Neural progenitor cell (in vitro differentiated cells): ENCODE measurements around the gene BAIAP2. TPM values are rescaled to one million over a fixed set of nuclear protein-coding genes. Genes with fewer than 3 reads are reported as not detected.
A peak's percentile ranks its signal among the peaks of the same experiment; 100 is the strongest.

Experiments
- DNase-seq: peaks from one replicate; pipeline ENCODE4 v3.0.0-alpha.2; 2016; ENCODE audit warnings: low spot score
- H2AFZ ChIP-seq: fragments of 200-600 bp; sonication (generic); replicated peaks from 2 replicates; pipeline ENCODE4 v1.6.1; 2016; ENCODE audit warnings: antibody characterized with exemption
- H3F3A ChIP-seq: fragments of 200-600 bp; sonication (generic); 2 replicates; pipeline ENCODE4 v1.6.1; 2016; ENCODE audit warnings: antibody characterized with exemption, low read depth
- H3K27ac ChIP-seq: fragments of 200-600 bp; sonication (generic); 2 replicates; pipeline ENCODE4 v1.5.1; 2016; ENCODE audit warnings: mild to moderate bottlenecking
- H3K27me3 ChIP-seq: fragments of 200-600 bp; sonication (generic); 2 replicates; pipeline ENCODE4 v1.6.1; 2016; ENCODE audit warnings: mild to moderate bottlenecking, moderate library complexity
- H3K36me3 ChIP-seq: fragments of 200-600 bp; sonication (generic); 2 replicates; pipeline ENCODE4 v1.5.1; 2016
- H3K4me1 ChIP-seq: fragments of 200-600 bp; sonication (generic); 2 replicates; pipeline ENCODE4 v1.6.1; 2016; ENCODE audit warnings: mixed run types
- H3K4me2 ChIP-seq: fragments of 200-600 bp; sonication (generic); 2 replicates; pipeline ENCODE4 v1.6.1; 2016
- H3K4me3 ChIP-seq: fragments of 200-600 bp; sonication (generic); 2 replicates; pipeline ENCODE4 v1.5.1; 2016
- H3K79me2 ChIP-seq: fragments of 200-600 bp; sonication (generic); 2 replicates; pipeline ENCODE4 v1.6.1; 2016; ENCODE audit warnings: low read depth
- H3K9ac ChIP-seq: fragments of 200-600 bp; sonication (generic); 2 replicates; pipeline ENCODE4 v1.6.1; 2016
- H3K9me3 ChIP-seq: fragments of 200-600 bp; sonication (generic); 2 replicates; pipeline ENCODE4 v1.5.1; 2016; ENCODE audit warnings: low read depth
- H4K20me1 ChIP-seq: fragments of 200-600 bp; sonication (generic); 2 replicates; pipeline ENCODE4 v1.6.1; 2016; ENCODE audit warnings: low read depth
- H3K27ac Mint-ChIP-seq: 3 replicates; pipeline ENCODE4 v1.8.0; 2021; ENCODE audit warnings: mixed read lengths
- H3K27me3 Mint-ChIP-seq: 2 replicates; pipeline ENCODE4 v1.8.0; 2022; ENCODE audit warnings: low read depth, mild to moderate bottlenecking, inconsistent platforms, moderate library complexity, mixed read lengths; ENCODE audit not compliant: insufficient read depth
- H3K36me3 Mint-ChIP-seq: 3 replicates; pipeline ENCODE4 v1.8.0; 2021; ENCODE audit warnings: mixed read lengths
- H3K4me1 Mint-ChIP-seq: 3 replicates; pipeline ENCODE4 v1.8.0; 2021; ENCODE audit warnings: mixed read lengths
- H3K4me3 Mint-ChIP-seq: 3 replicates; pipeline ENCODE4 v1.8.0; 2021; ENCODE audit warnings: mild to moderate bottlenecking, moderate library complexity, mixed read lengths
- H3K9me3 Mint-ChIP-seq: 3 replicates; pipeline ENCODE4 v1.8.0; 2020; ENCODE audit warnings: mixed read lengths
- EZH2 ChIP-seq: fragments of 200-600 bp; sonication (generic); IDR thresholded peaks from 2 replicates; pipeline ENCODE4 v1.6.1; 2017; ENCODE audit warnings: antibody characterized with exemption, mild to moderate bottlenecking, moderate library complexity
- EZH2phosphoT487 ChIP-seq: fragments of 200-600 bp; sonication (generic); IDR thresholded peaks from 2 replicates; pipeline ENCODE4 v1.6.1; 2017; ENCODE audit warnings: antibody characterized with exemption
- total RNA-seq: library from RNA; depleted of rRNA; stranded (reverse); fragments of >200 nt; gene quantifications from 2 replicates; pipeline ENCODE4 v1.2.3, GENCODE V29; 2015; ENCODE audit warnings: low replicate concordance
- TF ChIP-seq, protein P1 (sequence below): fragments of 200-600 bp; sonication (generic); IDR thresholded peaks from 2 replicates; pipeline ENCODE4 v1.5.1; 2017; ENCODE audit warnings: antibody characterized with exemption, mild to moderate bottlenecking

BAIAP2 gene
- total RNA-seq, 1 donor from 2014 or later: 15.6 TPM

DNA sequence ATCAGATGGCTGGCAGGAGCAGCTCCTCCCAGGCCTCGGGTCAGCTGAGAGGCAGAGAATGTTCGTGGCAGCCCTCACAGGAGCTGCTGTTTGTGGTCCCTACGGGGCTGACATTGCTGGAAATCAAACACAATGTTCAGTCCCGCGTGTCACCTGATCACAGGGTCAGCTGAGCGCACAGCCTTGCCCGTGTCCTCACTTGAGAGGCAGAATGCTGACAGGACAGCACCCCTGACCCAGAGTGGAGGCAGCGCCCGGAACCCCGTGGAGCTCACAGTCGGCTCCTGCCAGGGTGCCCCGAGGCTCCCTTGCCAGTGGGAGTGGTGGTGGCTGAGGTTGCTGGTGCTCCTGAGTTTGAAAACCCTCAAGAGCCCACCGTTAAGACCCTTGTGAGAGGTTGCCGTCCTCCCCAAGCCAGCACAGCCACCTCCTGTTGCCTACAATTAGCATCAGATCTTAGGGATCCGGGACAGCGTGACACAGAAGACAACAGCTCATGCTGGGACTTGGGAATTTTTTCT lies 47.0 kb upstream of the BAIAP2 start:
- H3K27me3 ChIP-seq: peaks cover 45% of the 10 kb centered on the region
- no peaks in the 10 kb centered on the region for H3K36me3 Mint-ChIP-seq
- H3K9me3 Mint-ChIP-seq: no peaks in the 10 kb centered on the region
- H3K4me2 ChIP-seq: no peak overlapping the region
- H3K4me3 ChIP-seq: no peak overlapping the region
- no peaks in the 10 kb centered on the region for H3K9me3 ChIP-seq
- H3F3A ChIP-seq: peaks cover 3% of the 10 kb centered on the region
- no peak for DNase-seq
- H3K36me3 ChIP-seq: no peaks in the 10 kb centered on the region
- no peak overlapping the region for H3K27ac ChIP-seq
- no peak overlapping the region for H3K9ac ChIP-seq
- no peak overlapping the region for H2AFZ ChIP-seq
- H3K79me2 ChIP-seq: no peaks in the 10 kb centered on the region
- peaks cover 6% of the 10 kb centered on the region for H3K4me1 ChIP-seq
- no peak for TF ChIP-seq EZH2phosphoT487
- TF ChIP-seq, protein P1, sequence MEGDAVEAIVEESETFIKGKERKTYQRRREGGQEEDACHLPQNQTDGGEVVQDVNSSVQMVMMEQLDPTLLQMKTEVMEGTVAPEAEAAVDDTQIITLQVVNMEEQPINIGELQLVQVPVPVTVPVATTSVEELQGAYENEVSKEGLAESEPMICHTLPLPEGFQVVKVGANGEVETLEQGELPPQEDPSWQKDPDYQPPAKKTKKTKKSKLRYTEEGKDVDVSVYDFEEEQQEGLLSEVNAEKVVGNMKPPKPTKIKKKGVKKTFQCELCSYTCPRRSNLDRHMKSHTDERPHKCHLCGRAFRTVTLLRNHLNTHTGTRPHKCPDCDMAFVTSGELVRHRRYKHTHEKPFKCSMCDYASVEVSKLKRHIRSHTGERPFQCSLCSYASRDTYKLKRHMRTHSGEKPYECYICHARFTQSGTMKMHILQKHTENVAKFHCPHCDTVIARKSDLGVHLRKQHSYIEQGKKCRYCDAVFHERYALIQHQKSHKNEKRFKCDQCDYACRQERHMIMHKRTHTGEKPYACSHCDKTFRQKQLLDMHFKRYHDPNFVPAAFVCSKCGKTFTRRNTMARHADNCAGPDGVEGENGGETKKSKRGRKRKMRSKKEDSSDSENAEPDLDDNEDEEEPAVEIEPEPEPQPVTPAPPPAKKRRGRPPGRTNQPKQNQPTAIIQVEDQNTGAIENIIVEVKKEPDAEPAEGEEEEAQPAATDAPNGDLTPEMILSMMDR: no peak
- no peak for TF ChIP-seq EZH2
- H3K27me3 Mint-ChIP-seq: peaks cover 15% of the 10 kb centered on the region
- H3K27ac Mint-ChIP-seq: no peak overlapping the region
- H3K4me3 Mint-ChIP-seq: no peak overlapping the region
- peaks cover 18% of the 10 kb centered on the region for H3K4me1 Mint-ChIP-seq
- peaks cover 6% of the 10 kb centered on the region for H4K20me1 ChIP-seq

DNA sequence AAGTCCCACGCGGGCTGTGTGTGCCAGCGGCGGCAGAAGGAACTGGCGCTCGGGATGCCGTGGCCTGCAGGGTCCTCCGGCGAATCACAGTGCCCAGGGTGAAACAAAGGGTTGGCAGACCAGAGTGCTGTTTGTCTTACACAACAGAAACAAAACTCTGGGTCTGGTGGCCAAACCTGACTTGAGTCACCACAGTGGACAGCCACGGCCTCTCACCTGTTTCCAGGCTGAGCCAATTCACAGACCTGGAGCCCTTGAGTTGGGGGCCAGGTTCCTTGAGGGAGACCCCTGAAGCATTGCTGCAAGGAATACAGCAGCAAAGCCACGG lies 45.4 kb upstream of the BAIAP2 start:
- Histone ChIP-seq H3K79me2 (no peaks in the 10 kb centered on the region), H3K36me3 (no peaks in the 10 kb centered on the region), H3K27me3 (peaks cover 45% of the 10 kb centered on the region), H3K4me2 (no peak overlapping the region), H4K20me1 (peaks cover 16% of the 10 kb centered on the region), H3K27ac (no peak overlapping the region), H3K4me1 (peaks cover 6% of the 10 kb centered on the region), H2AFZ (no peak overlapping the region), H3K9me3 (no peaks in the 10 kb centered on the region), H3K9ac (no peak overlapping the region), H3K4me3 (no peak overlapping the region), H3F3A (peaks cover 3% of the 10 kb centered on the region)
- no peaks in the 10 kb centered on the region for H3K36me3 Mint-ChIP-seq
- peaks cover 20% of the 10 kb centered on the region for H3K4me1 Mint-ChIP-seq
- H3K27me3 Mint-ChIP-seq: peaks cover 10% of the 10 kb centered on the region
- H3K27ac Mint-ChIP-seq: no peak overlapping the region
- no peak overlapping the region for H3K4me3 Mint-ChIP-seq
- no peak for TF ChIP-seq EZH2
- TF ChIP-seq, protein P1: no peak
- TF ChIP-seq EZH2phosphoT487: no peak
- DNase-seq: no peak
- H3K9me3 Mint-ChIP-seq: no peaks in the 10 kb centered on the region

DNA sequence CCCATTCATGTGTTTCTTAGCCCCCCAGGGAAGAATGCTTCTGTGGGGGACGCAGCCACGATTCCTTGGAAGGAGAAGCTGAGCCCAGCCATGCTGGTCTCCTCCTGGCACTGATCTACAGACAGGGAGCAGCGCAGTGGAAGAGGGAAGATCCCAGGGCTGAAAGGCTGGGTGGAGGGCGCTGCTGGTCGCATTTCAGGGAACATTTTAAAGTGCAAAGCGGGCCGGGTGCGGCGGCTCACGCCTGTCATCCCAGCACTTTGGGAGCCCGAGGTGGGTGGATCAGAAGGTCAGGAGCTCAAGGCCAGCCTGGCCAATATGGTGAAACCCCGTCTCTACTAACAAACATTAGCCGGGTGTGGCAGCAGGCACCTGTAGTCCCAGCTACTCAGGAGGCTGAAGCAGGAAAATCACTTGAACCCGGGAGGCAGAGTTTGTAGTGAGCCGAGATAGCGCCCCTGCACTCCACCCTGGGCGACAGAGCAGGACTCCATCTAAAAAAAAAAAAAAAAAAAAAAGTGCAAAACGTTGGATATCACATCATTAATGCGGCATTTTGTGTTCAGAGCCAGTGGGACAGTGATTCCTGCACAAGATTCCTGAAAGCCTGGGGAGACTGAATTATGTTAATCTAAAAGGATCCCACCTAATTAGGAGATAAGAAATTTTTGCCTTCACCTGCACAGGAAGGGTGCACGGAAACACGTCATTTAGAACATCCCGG lies 43.9 kb upstream of the BAIAP2 start:
- peaks cover 2% of the 10 kb centered on the region for H3K36me3 Mint-ChIP-seq
- peak overlapping the region; percentile 57 for H3K27ac Mint-ChIP-seq
- Histone ChIP-seq H2AFZ (peak overlapping the region; percentile 90), H4K20me1 (peaks cover 16% of the 10 kb centered on the region), H3K36me3 (no peaks in the 10 kb centered on the region), H3K9ac (no peak overlapping the region), H3K27me3 (peaks cover 45% of the 10 kb centered on the region), H3K9me3 (no peaks in the 10 kb centered on the region), H3K4me2 (peak overlapping the region; percentile 98), H3K79me2 (no peaks in the 10 kb centered on the region), H3K4me1 (peaks cover 6% of the 10 kb centered on the region), H3K4me3 (peak overlapping the region; percentile 93), H3F3A (peaks cover 3% of the 10 kb centered on the region), H3K27ac (no peak overlapping the region)
- TF ChIP-seq, protein P1: no peak
- no peak for TF ChIP-seq EZH2
- TF ChIP-seq EZH2phosphoT487: no peak
- no peak for DNase-seq
- no peaks in the 10 kb centered on the region for H3K9me3 Mint-ChIP-seq
- H3K27me3 Mint-ChIP-seq: peaks cover 9% of the 10 kb centered on the region
- peak overlapping the region; percentile 86 for H3K4me3 Mint-ChIP-seq
- H3K4me1 Mint-ChIP-seq: peaks cover 17% of the 10 kb centered on the region
